HL-60 (cell line): ENCODE measurements around the gene ACACA.

ENCODE experiments used
- DNase-seq, 2 experiments: peaks; one replicate each; pipeline ENCODE4 v3.0.0-alpha.2; 2010 to 2020; ENCODE audit warnings: low read depth in 1 of 2, low spot score in 1 of 2
- H3K27ac ChIP-seq: fragments of 250-450 bp; sonication (Bioruptor Pico); replicated peaks from 2 replicates; pipeline ENCODE4 v1.5.1; 2020; ENCODE audit warnings: mild to moderate bottlenecking, moderate library complexity
- H3K27me3 ChIP-seq: fragments of 250-450 bp; sonication (Bioruptor Pico); 2 replicates; pipeline ENCODE4 v1.5.1; 2021; ENCODE audit warnings: mild to moderate bottlenecking, moderate library complexity; ENCODE audit not compliant: insufficient read depth, poor library complexity, severe bottlenecking
- H3K4me3 ChIP-seq: replicated peaks from 2 replicates; pipeline ENCODE4 v1.5.1; 2011; ENCODE audit warnings: mild to moderate bottlenecking, control low read depth, low read length; ENCODE audit not compliant: insufficient read depth
- GABPA ChIP-seq: IDR thresholded peaks from 2 replicates; pipeline ENCODE4 v1.6.1; 2012; ENCODE audit warnings: low read depth
- POLR2AphosphoS5 ChIP-seq: IDR thresholded peaks from 2 replicates; pipeline ENCODE4 v1.6.1; 2012; ENCODE audit warnings: low read depth
- REST ChIP-seq: IDR thresholded peaks from 2 replicates; pipeline ENCODE4 v1.6.1; 2012; ENCODE audit warnings: low read depth; ENCODE audit not compliant: insufficient replicate concordance
- SPI1 ChIP-seq: IDR thresholded peaks from 2 replicates; pipeline ENCODE4 v1.6.1; 2012; ENCODE audit warnings: low read depth, mild to moderate bottlenecking, borderline replicate concordance
- TF ChIP-seq, protein P1 (sequence below): IDR thresholded peaks from one replicate; pipeline ENCODE4 v1.5.1; 2011; ENCODE audit warnings: low read length, control low read depth, inconsistent platforms; ENCODE audit not compliant: insufficient read depth

ACACA gene

DNA sequence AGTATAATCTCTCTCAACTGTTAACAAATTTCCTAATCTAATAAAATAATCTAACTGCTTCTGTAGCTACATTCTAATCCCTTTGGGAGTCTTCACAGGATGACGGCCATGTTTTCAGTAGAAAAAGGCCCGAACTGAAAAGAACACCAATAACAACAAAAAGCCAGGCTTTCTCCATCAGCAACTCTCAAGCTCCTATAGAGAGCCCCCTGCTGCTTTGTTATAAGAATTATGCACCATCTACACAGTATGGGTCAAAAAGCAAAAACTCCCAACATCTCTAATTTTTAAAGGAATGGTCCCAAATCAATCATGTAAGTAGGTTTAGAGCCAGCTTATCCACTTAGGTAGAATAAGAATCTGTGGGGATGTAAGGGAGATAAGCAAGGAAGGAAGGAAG is 194.5 kb downstream of the ACACA start:
- no peaks in the 10 kb centered on the region for H3K27me3 ChIP-seq
- H3K27ac ChIP-seq, result no peak overlapping the region
- TF ChIP-seq, protein P1, sequence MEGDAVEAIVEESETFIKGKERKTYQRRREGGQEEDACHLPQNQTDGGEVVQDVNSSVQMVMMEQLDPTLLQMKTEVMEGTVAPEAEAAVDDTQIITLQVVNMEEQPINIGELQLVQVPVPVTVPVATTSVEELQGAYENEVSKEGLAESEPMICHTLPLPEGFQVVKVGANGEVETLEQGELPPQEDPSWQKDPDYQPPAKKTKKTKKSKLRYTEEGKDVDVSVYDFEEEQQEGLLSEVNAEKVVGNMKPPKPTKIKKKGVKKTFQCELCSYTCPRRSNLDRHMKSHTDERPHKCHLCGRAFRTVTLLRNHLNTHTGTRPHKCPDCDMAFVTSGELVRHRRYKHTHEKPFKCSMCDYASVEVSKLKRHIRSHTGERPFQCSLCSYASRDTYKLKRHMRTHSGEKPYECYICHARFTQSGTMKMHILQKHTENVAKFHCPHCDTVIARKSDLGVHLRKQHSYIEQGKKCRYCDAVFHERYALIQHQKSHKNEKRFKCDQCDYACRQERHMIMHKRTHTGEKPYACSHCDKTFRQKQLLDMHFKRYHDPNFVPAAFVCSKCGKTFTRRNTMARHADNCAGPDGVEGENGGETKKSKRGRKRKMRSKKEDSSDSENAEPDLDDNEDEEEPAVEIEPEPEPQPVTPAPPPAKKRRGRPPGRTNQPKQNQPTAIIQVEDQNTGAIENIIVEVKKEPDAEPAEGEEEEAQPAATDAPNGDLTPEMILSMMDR, result no peak
- TF ChIP-seq REST (no peak), POLR2AphosphoS5 (no peak), GABPA (no peak), SPI1 (no peak)
- no peak overlapping the region for H3K4me3 ChIP-seq
- no peak for DNase-seq

GRCh38 chr17:37211136-37211535 is 195.5 kb downstream of the ACACA start:
- DNase-seq, result no peak
- Histone ChIP-seq H3K27ac (no peak overlapping the region), H3K4me3 (no peak overlapping the region), H3K27me3 (no peaks in the 10 kb centered on the region)
- TF ChIP-seq REST, result no peak
- TF ChIP-seq, protein P1, result no peak
- TF ChIP-seq SPI1, result no peak
- no peak for TF ChIP-seq POLR2AphosphoS5
- TF ChIP-seq GABPA, result no peak

DNA sequence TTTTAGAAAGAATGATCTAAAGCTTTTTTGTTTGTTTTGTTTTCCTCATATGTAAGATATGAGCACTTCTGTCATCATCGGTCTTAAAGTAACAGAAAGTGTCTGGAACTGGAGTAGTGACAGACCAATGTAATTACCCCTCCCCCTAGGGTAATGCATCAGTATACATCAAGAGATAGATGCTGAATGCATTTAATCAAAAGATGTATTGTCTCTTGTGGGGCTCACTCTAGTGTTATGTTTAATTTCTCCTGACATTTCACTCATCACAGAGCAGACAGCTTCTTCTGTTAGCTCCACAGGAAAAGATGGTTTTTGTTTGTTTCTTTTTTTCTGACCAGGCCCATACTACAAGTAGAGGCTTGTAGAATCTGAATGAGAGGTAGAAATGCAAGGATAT is 199.5 kb downstream of the ACACA start:
- DNase-seq, result no peak

More for the DNA sequence above, 199.5 kb downstream of the ACACA start:
- no peak overlapping the region for H3K4me3 ChIP-seq
- no peaks in the 10 kb centered on the region for H3K27me3 ChIP-seq
- no peak for TF ChIP-seq POLR2AphosphoS5
- TF ChIP-seq REST, result no peak
- TF ChIP-seq, protein P1, result no peak
- no peak for TF ChIP-seq GABPA
- TF ChIP-seq SPI1, result no peak
- no peak overlapping the region for H3K27ac ChIP-seq
